Smooth muscle cell (in vitro differentiated cells): ENCODE data around the gene PITPNC1. TPM values are rescaled to one million over a fixed set of nuclear protein-coding genes. Genes with fewer than 3 reads are reported as not detected.
A peak's percentile ranks its signal among the peaks of the same experiment; 100 is the strongest.

Experiments
- DNase-seq: peaks from one replicate; lab custom pipeline; 2025; ENCODE audit not compliant: unreplicated experiment; lab: John Stamatoyannopoulos, UW
- H2AFZ ChIP-seq: fragments of 200-600 bp; sonication (generic); 2 replicates; pipeline ENCODE4 v1.6.0; 2016; ENCODE audit warnings: antibody characterized with exemption, low read depth, mild to moderate bottlenecking
- H3F3A ChIP-seq: fragments of 200-600 bp; sonication (generic); 2 replicates; pipeline ENCODE4 v1.6.0; 2017; ENCODE audit warnings: antibody characterized with exemption, low read depth
- H3K27ac ChIP-seq: fragments of 200-600 bp; sonication (generic); 2 replicates; pipeline ENCODE4 v1.5.1; 2016; ENCODE audit warnings: low read depth, mild to moderate bottlenecking
- H3K27me3 ChIP-seq: fragments of 200-600 bp; sonication (generic); 2 replicates; pipeline ENCODE4 v1.6.1; 2016; ENCODE audit warnings: low read depth, mild to moderate bottlenecking
- H3K36me3 ChIP-seq: fragments of 200-600 bp; sonication (generic); 2 replicates; pipeline ENCODE4 v1.5.1; 2016; ENCODE audit warnings: low read depth
- H3K4me1 ChIP-seq: fragments of 200-600 bp; sonication (generic); 2 replicates; pipeline ENCODE4 v1.5.1; 2016; ENCODE audit warnings: low read depth
- H3K4me2 ChIP-seq: fragments of 200-600 bp; sonication (generic); 2 replicates; pipeline ENCODE4 v1.6.0; 2016; ENCODE audit warnings: mild to moderate bottlenecking
- H3K4me3 ChIP-seq: fragments of 200-600 bp; sonication (generic); 2 replicates; pipeline ENCODE4 v1.5.1; 2016; ENCODE audit warnings: mild to moderate bottlenecking
- H3K79me2 ChIP-seq: fragments of 200-600 bp; sonication (generic); 2 replicates; pipeline ENCODE4 v1.6.0; 2016; ENCODE audit warnings: low read depth, mild to moderate bottlenecking
- H3K9ac ChIP-seq: fragments of 200-600 bp; sonication (generic); 2 replicates; pipeline ENCODE4 v1.6.0; 2016; ENCODE audit warnings: low read depth
- H3K9me3 ChIP-seq: fragments of 200-600 bp; sonication (generic); replicated peaks from 2 replicates; pipeline ENCODE4 v1.5.1; 2016; ENCODE audit warnings: low read depth
- H4K20me1 ChIP-seq: fragments of 200-600 bp; sonication (generic); 2 replicates; pipeline ENCODE4 v1.6.0; 2016; ENCODE audit warnings: low read depth
- CTCF ChIP-seq: fragments of 200-600 bp; sonication (generic); IDR thresholded peaks from 2 replicates; pipeline ENCODE4 v1.5.1; 2017; ENCODE audit warnings: borderline replicate concordance, mild to moderate bottlenecking, antibody characterized with exemption; ENCODE audit not compliant: insufficient read depth, poor library complexity, severe bottlenecking
- WGBS: methylation state at CpG from one replicate; pipeline ENCODE4 v1.1.7; 2016; ENCODE audit warnings: low lambda C conversion rate; 5-methylcytosine and 5-hydroxymethylcytosine counted together
- polyA plus RNA-seq: library from polyadenylated mRNA; unstranded; fragments of >200 nt; fragmentation: Nextera tagmentation; extraction: Ambion mirVana; gene quantifications from 2 replicates; pipeline ENCODE4 v1.2.1, GENCODE V29; 2016
- total RNA-seq: library from RNA; depleted of rRNA; stranded (reverse); fragments of >200 nt; gene quantifications from 2 replicates; pipeline ENCODE4 v1.2.3, GENCODE V29; 2014

The PITPNC1 gene
- total and polyA plus RNA-seq, 2 experiments from 2014 or later, result 9.6 to 12.5 TPM

GRCh38 chr17:67559381-67559966 lies 182.4 kb downstream of the PITPNC1 start:
- 88% methylated on average over 10 of the region's 10 CpGs for WGBS
- H2AFZ ChIP-seq, result no peak overlapping the region
- no peak overlapping the region for H3K4me2 ChIP-seq
- H3K36me3 ChIP-seq, result no peaks in the 10 kb centered on the region
- no peak for DNase-seq
- H3K9me3 ChIP-seq, result no peaks in the 10 kb centered on the region
- no peaks in the 10 kb centered on the region for H3K79me2 ChIP-seq
- no peak for TF ChIP-seq CTCF
- H3K4me1 ChIP-seq, result peaks cover 7% of the 10 kb centered on the region
- no peak overlapping the region for H3K9ac ChIP-seq
- no peaks in the 10 kb centered on the region for H3K27me3 ChIP-seq
- peaks cover 7% of the 10 kb centered on the region for H3F3A ChIP-seq
- no peak overlapping the region for H3K4me3 ChIP-seq
- H3K27ac ChIP-seq, result peak overlapping the region; percentile 98
- H4K20me1 ChIP-seq, result no peaks in the 10 kb centered on the region

- no peak overlapping the region for H3K4me3 ChIP-seq
- H3K4me1 ChIP-seq, result peaks cover 7% of the 10 kb centered on the region
- DNase-seq, result no peak
- TF ChIP-seq CTCF, result no peak
- no peaks in the 10 kb centered on the region for H3K9me3 ChIP-seq
- no peak overlapping the region for H3K4me2 ChIP-seq
- no peak overlapping the region for H2AFZ ChIP-seq
- no peak overlapping the region for H3K9ac ChIP-seq
- H3K27me3 ChIP-seq, result no peaks in the 10 kb centered on the region
- H3F3A ChIP-seq, result peaks cover 7% of the 10 kb centered on the region
- H3K79me2 ChIP-seq, result no peaks in the 10 kb centered on the region
- no peaks in the 10 kb centered on the region for H3K36me3 ChIP-seq
- no peak overlapping the region for H3K27ac ChIP-seq
- 73% methylated on average over 10 of the region's 10 CpGs for WGBS
- no peaks in the 10 kb centered on the region for H4K20me1 ChIP-seq
These were observed 184.9 kb downstream of the PITPNC1 start for GRCh38 chr17:67562005-67562404.

GRCh38 chr17:67563692-67564228 lies 186.7 kb downstream of the PITPNC1 start:
- H3K4me2 ChIP-seq, result no peak overlapping the region
- no peak for TF ChIP-seq CTCF
- no peak overlapping the region for H3K4me3 ChIP-seq
- H3K4me1 ChIP-seq, result no peaks in the 10 kb centered on the region
- no peak overlapping the region for H2AFZ ChIP-seq
- H3K27me3 ChIP-seq, result no peaks in the 10 kb centered on the region
- H3F3A ChIP-seq, result no peaks in the 10 kb centered on the region
- no peaks in the 10 kb centered on the region for H4K20me1 ChIP-seq
- no peak overlapping the region for H3K9ac ChIP-seq
- no peaks in the 10 kb centered on the region for H3K36me3 ChIP-seq
- no peak for DNase-seq
- H3K79me2 ChIP-seq, result no peaks in the 10 kb centered on the region
- no peaks in the 10 kb centered on the region for H3K9me3 ChIP-seq
- H3K27ac ChIP-seq, result no peak overlapping the region

- Histone ChIP-seq H4K20me1 (no peaks in the 10 kb centered on the region), H3K9ac (no peak overlapping the region)
- TF ChIP-seq CTCF, result no peak
These were observed 188.0 kb downstream of the PITPNC1 start for GRCh38 chr17:67565068-67565467.

More at GRCh38 chr17:67565068-67565467, 188.0 kb downstream of the PITPNC1 start:
- no peak overlapping the region for H3K4me2 ChIP-seq
- no peaks in the 10 kb centered on the region for H3K27me3 ChIP-seq
- H3K27ac ChIP-seq, result no peak overlapping the region
- DNase-seq, result no peak
- H3F3A ChIP-seq, result no peaks in the 10 kb centered on the region
- no peak overlapping the region for H3K4me3 ChIP-seq
- no peaks in the 10 kb centered on the region for H3K4me1 ChIP-seq
- no peaks in the 10 kb centered on the region for H3K79me2 ChIP-seq
- H3K9me3 ChIP-seq, result no peaks in the 10 kb centered on the region
- H3K36me3 ChIP-seq, result no peaks in the 10 kb centered on the region
- H2AFZ ChIP-seq, result no peak overlapping the region
- 98% methylated on average over 2 of the region's 2 CpGs for WGBS
